Medulla oblongata (tissue), 1 donor: ENCODE data around the gene AAMDC.

Source experiments
- DNase-seq: peaks from one replicate; pipeline ENCODE4 v3.0.0-alpha.2; 2015; ENCODE audit errors: extremely low spot score

Gene AAMDC

DNA sequence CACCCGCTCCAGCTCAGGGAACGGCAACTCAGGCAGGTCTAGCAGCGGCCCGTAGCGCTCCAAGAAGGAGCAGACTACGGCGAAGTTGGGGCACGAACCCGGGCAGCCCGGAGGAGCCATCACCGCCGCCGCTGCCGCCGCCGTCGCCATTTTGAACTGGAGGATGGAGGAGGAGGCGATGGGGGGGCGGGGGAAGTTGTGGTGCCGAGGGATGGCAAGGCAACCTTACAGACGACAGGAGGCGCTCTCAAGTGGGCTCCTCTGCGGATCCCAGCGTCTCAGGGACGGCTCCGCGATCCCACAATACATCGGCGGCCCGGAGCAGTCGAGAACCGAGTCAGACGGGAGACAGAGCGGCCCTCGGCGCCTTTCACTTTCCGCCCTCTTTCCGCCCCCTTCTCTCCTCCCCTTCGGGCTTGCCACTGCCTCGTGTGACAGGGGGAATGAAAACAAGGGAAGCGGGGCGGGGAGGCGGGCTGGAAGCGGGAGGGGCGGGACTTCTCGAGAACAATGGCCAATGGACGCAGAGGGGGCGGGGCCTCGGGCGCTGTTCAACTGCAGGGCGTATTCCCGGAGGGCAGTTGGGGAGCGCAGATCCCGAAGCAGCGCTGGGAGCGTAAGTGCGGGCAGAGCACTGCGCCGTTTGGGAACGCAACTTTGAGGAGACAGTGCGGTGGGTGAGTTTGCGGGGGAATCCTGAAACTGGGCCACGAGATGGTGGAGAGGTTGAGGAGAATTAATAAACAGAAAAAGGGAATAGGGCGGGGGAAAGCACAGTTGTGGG lies at the start of gene AAMDC, which contains the start of gene RSF1:
TSS of gene AAMDC (plus strand) at position 580 of the 784 bp plus-strand sequence. CDS start 21,353 bp downstream, outside the sequence.
TSS of gene RSF1 (minus strand) at position 158 of the 784 bp plus-strand sequence. CDS start at position 150, 8 bp downstream.
- peak; percentile 99 for DNase-seq

DNA sequence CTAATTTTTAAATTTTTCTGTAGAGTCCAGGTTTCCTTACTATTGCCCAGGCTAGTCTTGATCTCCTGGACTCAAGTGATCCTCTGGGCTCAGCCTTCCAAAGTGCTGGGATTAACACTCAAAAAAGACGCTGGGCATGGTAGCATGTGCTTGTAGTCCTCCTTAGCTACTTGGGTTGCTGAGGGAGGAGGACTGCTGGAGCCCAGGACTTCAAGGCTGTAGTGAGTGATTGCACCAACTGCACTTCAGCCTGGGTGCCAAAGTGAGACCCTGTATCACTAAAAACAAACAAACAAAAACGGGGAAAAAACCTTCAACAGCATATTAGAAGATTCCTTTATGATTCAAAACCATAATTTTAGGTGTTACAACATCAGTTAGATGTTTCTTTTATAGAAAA lies 45.0 kb upstream of the AAMDC start:
- no peak for DNase-seq

DNA sequence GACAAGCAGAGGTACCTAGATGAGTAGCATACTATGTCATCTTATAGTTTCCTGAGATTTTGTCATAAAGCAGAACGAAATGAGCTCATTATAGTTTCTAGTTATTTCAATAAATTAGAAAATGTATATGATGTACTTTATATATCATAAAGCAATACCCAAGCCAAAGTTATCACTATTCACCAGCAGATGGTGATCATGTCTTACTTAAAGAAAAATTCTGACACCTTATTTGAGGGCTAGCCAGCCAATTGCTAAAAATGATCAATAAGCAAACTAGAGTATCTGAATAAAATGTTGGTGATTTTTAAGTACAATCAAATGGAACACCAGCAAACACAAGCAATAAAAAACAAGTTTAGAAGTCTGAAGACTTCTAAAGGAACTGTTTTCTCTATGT lies 44.5 kb upstream of the AAMDC start:
- DNase-seq, result peak; percentile 7

DNA sequence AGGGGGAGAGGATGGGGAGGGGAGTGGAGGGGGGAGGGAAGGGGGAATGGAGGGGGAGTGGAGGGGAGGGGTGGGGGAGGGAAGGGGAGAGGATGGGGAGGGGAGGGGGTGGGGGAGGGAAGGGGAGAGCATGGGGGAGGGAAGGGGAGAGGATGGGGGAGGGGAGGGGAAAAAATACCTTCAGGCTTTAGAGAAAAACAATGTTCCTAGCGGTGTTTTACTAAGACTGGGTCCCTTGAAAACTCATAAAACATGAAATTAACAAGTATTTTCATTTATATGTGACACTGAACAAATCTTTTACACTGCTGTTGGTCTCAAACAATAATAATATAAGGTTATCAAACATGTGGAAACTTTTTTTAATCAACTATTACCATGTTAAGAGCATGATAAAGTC lies 42.8 kb upstream of the AAMDC start:
- DNase-seq, result no peak

DNA sequence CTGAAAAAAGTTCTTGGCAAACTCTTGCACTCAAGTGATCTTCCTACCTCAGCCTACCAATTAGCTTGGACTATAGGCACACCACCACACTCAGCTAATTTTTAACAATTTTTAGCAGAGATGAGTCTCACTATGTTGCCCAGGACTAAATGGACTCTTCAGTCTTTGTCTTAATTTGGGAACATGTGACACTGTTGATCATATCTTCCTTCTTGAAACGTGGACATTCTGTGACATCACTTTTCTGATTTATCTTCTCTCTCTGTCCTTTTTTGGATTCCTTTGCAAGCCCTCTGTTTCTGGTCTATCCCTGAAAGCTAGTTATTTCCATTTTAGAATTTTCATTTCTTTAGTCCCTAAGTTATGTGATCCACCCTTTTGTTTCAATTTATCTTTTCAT lies 42.4 kb upstream of the AAMDC start:
- DNase-seq, result no peak

DNA sequence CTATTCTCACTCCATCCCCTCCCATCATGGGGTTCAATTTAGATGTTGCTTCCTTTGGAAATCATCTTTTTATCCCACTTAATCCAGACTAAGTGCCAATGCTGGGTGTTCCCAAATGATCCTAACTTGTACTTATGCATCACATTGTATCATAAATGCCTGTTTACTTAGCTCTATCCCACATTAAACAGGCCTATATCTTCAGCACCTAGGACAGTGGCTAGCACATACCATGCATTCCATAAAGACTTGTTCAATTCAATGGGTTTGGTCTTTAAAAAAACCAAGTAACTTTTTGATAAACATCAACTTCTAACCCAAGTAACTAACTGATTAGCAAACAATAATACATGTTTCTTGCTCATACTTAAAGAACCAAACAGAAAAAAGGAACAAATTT lies 41.0 kb upstream of the AAMDC start:
- no peak for DNase-seq

DNA sequence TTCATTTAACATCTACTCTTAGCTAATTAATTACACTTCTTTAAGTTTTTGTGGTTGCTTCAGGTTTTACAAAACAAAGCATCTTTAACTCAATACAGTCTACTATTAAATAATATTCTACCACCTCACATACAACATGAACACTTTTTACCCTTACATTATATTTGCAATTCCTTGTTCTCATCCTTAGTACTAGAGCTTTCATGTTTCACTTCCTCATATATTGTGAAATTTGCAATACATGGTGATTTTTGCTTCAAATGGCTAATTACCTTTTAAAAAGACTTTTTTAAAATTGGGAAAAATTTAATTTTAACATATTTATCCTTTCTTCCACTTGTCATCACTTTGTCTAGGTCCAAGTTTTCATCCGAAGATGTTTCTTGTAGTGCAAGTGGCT lies 37.9 kb upstream of the AAMDC start:
- DNase-seq, result no peak

DNA sequence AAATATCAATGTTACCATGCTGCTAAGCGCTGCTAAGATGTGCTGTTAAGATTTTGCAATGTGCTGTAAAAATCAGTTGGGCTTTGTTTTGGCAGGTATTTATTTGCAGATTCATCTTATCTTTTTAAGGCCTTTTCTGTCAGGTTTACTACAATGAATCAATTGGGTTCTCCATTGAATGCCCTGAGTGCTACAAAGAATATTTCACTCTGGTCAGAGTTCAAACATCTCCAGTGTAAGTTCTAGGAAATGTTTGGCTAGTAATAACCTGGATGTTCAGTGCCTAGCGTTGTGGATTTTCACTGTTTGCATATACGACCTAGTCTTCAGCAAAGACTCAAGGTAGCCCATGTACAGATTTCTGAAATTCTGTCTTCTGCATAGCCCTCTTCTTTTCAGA lies 36.4 kb upstream of the AAMDC start:
- DNase-seq, result no peak

DNA sequence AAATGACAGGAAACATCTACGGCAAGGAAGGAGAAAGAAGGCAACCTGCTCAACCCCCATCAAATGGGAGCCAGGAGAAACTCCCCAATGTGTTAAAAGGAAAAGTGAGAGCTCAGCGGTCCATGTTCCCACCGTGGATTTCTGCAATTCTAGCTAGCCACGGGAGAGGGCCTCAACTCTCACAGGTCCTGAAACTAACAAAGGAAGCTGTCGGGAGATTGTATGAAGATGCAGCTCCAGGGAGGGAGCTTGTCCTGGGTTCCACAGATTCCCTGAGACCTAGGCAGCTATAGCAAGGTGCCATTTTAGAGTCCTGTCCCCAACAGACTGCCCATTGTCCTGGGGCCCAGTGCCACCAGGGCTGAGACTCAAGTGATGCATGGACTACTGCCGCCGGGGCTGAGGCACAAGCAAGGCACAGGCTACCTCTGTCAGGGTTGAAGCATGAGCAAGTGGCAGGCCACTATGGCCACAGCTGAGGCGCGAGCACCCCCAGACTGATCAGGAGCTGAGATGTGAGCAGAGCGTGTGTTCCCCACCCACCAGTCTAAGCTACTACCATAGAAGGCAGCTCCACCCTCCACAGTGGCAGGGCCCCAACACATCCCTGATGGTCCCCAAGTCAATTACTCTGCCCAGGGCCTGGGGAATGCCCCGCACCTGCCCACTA lies 31.7 kb upstream of the AAMDC start:
- DNase-seq, result no peak

DNA sequence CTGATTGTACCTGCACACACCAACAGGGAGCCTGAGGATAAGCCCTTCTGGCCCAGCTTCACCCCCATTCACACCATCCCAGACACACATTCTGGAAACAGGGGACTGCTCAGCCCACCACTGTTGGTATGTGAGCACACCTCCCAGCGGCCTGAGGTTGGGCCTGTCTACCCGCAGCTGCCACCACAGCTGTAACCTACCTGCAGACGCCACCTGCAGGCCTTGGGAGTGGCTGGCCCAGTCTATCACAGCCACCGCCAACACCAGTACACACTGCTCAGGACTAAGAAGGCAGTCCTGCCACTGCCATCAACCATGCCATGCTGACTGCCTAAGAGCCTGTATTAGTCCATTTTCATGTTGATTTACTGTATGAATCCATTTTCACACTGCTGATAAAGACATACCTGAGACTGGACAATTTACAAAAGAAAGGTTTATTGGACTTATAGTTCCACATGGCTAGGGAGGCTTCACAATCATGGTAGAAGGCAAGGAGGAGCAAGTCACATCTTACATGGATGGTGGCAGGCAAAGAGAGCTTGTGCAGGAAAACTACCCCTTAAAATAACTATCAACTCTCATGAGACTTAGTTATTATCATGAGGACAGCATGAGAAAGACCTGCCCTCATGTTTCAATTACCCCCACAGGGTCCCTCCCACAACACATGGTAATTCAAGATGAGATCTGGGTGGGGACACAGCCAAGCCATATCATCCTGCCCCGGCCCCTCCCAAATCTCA lies 31.0 kb upstream of the AAMDC start:
- no peak for DNase-seq

DNA sequence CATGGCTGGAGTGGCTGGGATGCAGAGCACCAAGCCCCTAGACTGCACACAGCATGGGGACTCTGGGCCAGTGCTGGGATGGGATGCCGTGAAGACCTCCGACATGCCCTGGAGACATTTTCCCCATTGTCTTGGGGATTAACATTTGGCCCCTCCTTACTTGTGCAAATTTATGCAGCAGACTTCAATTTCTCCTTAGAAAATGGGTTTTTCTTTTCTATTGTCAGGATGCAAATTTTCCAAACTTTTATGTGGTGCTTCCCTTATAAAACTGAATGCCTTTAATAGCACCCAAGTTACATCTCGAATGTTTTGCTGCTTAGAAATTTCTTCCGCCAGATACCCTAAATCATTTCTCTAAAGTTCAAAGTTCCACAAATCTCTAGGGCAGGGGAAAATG lies 29.6 kb upstream of the AAMDC start:
- DNase-seq, result no peak

DNA sequence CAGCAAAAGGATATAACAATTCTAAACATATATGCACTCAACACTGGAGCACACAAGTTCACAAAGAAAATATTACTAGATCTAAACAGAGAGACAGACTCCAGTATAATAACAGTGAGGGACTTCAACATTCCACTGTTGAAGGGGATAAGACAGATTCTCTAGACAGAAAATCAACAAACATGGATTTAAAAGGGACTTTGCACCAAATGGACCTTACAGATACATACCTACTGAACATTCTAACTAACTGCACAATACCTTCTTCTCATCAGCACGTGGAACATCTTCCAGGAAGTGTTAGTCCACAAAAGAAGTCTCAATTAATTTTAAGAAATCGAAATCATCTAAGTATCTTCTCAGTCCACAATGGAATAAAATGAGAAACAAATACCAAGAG lies 27.0 kb upstream of the AAMDC start:
- DNase-seq, result no peak

DNA sequence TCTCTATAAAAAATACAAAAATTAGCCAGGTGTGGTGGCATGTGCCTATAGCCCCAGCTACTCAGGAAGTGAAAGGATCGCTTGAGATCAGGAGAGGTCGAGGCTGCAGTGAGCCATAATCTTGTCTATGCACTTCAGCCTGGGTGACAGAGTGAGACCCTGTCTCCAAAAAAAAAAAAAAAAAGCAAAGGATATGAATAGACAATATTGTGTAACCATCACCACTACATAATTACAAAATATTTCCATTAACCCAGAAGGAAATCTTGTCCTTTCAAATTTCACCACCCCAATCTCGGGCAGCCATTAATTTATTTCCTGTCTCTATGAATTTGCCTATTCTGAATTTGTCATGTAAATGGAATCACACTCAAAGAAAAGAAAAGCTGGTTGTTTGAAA lies 21.6 kb upstream of the AAMDC start:
- DNase-seq, result no peak

DNA sequence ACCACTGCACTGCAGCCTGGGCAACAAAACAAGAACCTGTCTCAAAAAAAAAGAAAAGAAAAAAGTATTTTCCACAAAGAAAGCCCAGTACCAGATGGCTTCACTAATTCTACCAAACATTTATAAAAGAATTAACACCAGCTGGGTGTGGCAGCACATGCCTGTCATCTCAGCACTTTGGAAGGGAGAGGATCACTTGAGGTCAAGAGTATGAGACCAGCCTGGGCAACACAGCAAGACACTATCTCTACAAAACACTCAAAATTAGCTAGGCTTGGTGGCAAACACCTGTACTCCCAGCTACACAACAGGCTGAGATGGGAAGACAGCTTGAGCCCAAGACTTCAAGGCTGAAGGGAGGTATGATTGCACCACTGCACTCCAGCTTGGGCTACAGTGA lies 20.5 kb upstream of the AAMDC start:
- DNase-seq, result no peak

DNA sequence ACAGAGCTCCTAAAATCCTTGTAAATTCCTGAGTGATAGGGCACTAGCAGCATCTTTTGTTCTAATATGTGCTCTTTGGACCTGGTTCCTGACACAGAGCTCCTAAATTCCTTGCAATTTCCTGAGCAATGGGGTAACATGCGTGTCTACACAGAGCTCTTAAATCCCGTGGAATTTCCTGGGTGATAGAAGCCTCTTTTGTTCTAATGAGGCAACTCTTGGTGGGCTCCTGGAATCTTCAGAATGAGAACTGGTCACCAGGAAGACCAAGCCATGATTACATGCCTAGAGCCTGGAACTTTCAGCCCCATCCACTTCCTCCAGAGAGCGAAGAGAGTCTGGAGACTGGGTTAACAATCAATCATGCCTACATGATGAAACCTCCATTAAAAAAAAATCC lies 19.5 kb upstream of the AAMDC start:
- no peak for DNase-seq

DNA sequence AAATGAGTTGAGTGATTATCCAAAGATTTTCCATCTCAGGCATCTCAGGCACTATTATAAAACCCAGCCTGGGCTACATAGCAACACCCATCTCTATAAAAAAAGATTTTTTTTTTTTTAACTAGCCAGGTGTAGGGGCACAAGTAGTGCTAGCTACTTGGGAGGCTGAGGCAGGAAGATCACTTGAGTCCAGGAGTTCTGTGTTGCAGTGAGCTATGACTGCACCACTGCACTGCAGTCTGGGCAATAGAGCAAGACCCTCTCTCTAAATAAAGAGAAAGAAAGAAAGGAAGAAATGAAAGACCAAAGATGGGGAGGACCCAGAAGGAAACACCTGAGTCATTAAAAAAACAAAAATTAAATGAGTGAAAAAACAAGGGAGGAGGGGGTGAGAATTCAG lies 14.5 kb upstream of the AAMDC start:
- no peak for DNase-seq

DNA sequence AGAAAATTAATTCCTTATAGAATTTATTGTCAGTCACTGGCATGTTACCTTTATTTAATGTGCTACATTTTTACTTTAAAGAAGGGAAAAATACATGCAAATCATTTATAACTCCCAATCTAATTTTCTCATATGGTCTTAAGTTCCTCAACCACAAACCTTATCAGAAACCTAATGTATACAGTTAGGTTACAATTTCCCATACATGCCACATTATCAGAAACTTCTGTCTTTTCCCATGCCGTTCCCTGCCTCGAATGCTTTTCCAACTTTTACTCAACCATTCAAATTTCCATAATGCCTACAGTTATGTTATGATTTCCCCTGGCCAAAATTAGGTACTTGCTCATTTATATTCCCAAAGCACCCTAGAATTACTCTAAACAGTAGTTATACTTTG lies 14.0 kb upstream of the AAMDC start:
- no peak for DNase-seq

DNA sequence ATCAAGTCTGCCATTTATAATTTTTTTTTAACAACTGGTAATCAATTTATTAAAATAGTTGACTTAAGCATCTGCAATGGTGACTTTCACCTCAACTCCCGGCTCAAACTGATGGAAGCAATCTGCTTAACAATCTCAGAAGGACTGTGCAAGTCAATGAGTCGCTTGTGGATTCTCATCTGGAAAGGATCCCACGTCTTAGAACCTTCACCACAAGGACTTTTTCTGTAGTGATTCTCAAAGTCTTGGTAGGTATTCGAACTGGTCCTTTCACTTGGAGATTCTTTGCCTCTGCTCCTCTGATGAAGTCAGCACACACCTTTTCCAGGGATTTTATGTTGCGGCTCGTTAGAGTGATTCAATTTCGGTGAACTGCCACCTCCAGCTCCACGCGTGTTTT lies 7.7 kb upstream of the AAMDC start:
- no peak for DNase-seq

DNA sequence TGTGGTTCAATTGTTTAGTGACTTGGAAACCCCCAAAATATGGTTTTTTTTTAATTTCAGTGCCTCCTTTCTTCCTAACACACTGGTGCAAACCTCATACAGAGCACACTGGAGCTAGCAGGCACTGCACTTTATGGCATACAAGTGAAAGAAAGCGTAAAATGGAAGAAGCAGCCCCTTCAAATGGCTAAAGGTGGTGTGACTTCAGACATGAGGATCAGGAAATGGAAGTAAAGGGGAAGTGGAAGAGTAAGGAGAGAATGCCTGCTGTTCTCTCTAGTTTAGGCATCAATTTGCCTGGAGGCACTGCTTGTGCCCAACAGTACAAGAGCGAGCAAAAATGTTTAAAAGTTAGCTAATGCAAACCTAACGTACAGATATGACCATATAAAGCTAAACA lies 6.1 kb upstream of the AAMDC start:
- no peak for DNase-seq

DNA sequence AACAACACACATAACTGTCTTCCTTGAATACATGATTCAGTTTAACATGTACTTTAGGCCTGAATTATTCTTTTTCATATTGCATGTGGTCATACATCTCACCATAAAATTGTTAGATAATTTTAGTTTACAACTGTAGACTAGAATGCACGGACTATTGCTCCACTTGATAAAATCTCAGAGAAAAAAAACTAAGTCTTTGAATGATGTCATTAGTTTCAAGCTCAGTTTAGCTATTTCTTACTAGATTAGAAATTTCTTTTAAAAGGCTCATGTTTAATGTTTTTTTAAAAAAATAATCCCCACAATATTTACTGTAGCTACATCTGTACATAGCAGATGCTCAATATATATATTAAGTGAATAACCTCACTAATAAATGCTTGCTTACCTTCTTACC lies 5.5 kb upstream of the AAMDC start:
- DNase-seq, result no peak

DNA sequence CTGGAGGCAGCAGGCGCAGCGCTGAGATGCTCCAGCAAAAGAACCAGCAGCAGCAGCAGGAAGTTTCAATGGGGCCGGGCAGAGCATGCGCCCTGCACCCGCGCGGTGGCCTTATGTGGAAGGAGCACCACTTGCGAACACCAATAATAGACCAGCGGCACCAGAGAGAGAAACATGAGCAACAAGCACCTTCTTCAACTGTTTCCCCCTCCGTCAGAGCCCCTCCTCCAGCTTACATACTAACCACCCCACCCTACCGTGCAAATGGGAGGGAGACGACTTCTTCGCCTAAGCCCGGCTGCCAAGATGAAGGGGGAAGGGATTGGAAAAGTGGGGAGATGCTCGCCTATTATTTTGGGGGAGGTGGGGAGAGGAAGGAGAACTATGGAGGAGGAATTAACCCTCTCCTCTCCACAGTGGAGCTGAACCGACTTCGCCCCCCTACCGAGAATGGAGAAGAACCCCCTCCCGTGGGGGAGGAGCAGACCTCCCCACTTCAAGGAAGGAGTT lies 1.5 kb upstream of the AAMDC start:
- peak; percentile 90 for DNase-seq

DNA sequence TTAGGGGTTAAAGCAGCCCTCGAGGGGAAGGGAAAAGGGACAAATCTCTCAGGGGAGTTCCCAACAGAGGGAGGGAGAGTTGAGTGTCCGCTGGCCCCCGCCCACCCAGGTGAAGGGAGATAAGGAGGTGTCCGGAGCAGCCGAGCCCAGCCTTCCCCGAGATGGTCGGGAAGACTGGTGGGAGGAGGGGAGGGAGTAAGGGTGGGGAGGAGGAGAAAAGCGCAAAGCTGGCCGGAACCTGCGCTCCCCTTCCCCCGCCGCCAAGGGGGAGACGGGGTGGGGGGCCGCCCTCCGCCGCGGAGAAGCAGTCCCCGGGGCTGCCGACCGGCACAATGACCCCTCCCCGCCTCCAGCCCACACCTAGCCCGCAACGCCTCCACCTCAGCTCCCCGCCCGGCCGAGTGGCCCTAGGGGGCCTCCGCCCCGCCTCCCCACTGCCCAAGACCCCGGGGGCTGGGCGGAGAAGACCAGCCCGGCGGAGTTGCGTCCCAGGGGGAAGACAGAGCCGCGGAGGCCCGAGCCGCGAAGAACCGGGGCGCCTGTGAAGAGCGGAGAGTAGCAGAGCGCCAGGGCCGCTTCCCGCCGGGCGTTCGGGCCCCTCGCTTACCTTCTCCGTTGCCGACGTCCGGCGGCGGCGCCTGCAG lies 901 bp upstream of the AAMDC start:
- DNase-seq, result no peak
